Measurements from ENCODE around the gene VAV2.

Gene VAV2

GRCh38 chr9:133890583-133890982, 101.5 kb downstream of the VAV2 start:
- DNase-seq (ENCODE audit: low read depth), result no peak

- no peak for DNase-seq (ENCODE audit: low read depth)
Measured at GRCh38 chr9:133889584-133890301, 102.4 kb downstream of the VAV2 start.

GRCh38 chr9:133888809-133889491, 103.2 kb downstream of the VAV2 start:
- DNase-seq (ENCODE audit: low read depth), result no peak

GRCh38 chr9:133888048-133888808, 103.9 kb downstream of the VAV2 start:
- no peak for DNase-seq (ENCODE audit: low read depth)

- no peak for DNase-seq (ENCODE audit: low read depth)
Measured at GRCh38 chr9:133887540-133888047, 104.5 kb downstream of the VAV2 start.

- DNase-seq (ENCODE audit: low read depth), result no peak
Measured at GRCh38 chr9:133886563-133887501, 105.3 kb downstream of the VAV2 start.

- DNase-seq (ENCODE audit: low read depth), result no peak
Measured at GRCh38 chr9:133884907-133885744, 107.0 kb downstream of the VAV2 start.

- no peak for DNase-seq (ENCODE audit: low read depth)
Measured at GRCh38 chr9:133882849-133883755, 109.0 kb downstream of the VAV2 start.

GRCh38 chr9:133881671-133882381, 110.3 kb downstream of the VAV2 start:
- no peak for DNase-seq (ENCODE audit: low read depth)

GRCh38 chr9:133880851-133881661, 111.1 kb downstream of the VAV2 start:
- no peak for DNase-seq (ENCODE audit: low read depth)

GRCh38 chr9:133880136-133880535, 112.0 kb downstream of the VAV2 start:
- no peak for DNase-seq (ENCODE audit: low read depth)

- DNase-seq (ENCODE audit: low read depth), result no peak
Measured at GRCh38 chr9:133879615-133880014, 112.5 kb downstream of the VAV2 start.

GRCh38 chr9:133878402-133878801, 113.7 kb downstream of the VAV2 start:
- no peak for DNase-seq (ENCODE audit: low read depth)

- no peak for DNase-seq (ENCODE audit: low read depth)
Measured at GRCh38 chr9:133877967-133878366, 114.2 kb downstream of the VAV2 start.

GRCh38 chr9:133877327-133877726, 114.8 kb downstream of the VAV2 start:
- DNase-seq (ENCODE audit: low read depth), result no peak

GRCh38 chr9:133876836-133877235, 115.3 kb downstream of the VAV2 start:
- DNase-seq (ENCODE audit: low read depth), result no peak

GRCh38 chr9:133876144-133876543, 116.0 kb downstream of the VAV2 start:
- DNase-seq (ENCODE audit: low read depth), result no peak

- no peak for DNase-seq (ENCODE audit: low read depth)
Measured at GRCh38 chr9:133875131-133875530, 117.0 kb downstream of the VAV2 start.
